Fibroblast of mammary gland (primary cell): ENCODE results near the gene CNKSR3.
A peak's percentile ranks its signal among the peaks of the same experiment; 100 is the strongest.

Source experiments
- DNase-seq: peaks from one replicate; pipeline ENCODE4 v3.0.0-alpha.2; 2010; ENCODE audit warnings: low read depth
- H3K4me3 ChIP-seq: 2 replicates; pipeline ENCODE4 v1.5.1; 2011; ENCODE audit warnings: low read depth, mild to moderate bottlenecking, low read length, moderate library complexity; ENCODE audit not compliant: control insufficient read depth
- CTCF ChIP-seq: conservative IDR thresholded peaks from 2 replicates; pipeline ENCODE4 v1.5.1; 2011; ENCODE audit warnings: low read depth, low read length, inconsistent platforms; ENCODE audit not compliant: control insufficient read depth, insufficient read depth

Gene CNKSR3

DNA sequence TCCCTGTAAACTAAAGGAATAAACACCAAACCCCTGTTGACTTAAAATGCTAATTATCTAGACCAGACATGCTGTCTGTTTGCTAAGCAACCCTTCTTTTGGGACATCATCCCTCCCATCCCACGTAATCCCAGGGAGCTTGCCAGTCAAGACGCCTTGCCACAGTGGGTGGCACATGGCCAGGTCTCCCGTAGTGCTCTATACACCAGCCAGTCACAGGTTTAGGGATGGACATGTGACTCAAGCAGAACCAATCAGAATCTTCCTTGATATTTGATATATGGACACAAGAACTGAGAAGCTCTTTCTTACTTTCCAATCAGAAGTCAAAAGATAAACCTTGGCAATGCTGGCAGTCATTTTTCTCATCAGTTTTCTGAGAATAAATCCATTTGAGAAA, 60.0 kb downstream of the CNKSR3 start:
- TF ChIP-seq CTCF, result no peak
- DNase-seq, result no peak
- H3K4me3 ChIP-seq, result no peak overlapping the region

GRCh38 chr6:154448448-154449096, 61.9 kb downstream of the CNKSR3 start:
- peak; percentile 78 for DNase-seq
- TF ChIP-seq CTCF, result peak; percentile 27
- no peak overlapping the region for H3K4me3 ChIP-seq

- H3K4me3 ChIP-seq, result no peak overlapping the region
- peak; percentile 18 for DNase-seq
- no peak for TF ChIP-seq CTCF
Observed at GRCh38 chr6:154447954-154448353, 62.5 kb downstream of the CNKSR3 start.

GRCh38 chr6:154446984-154447383, 63.5 kb downstream of the CNKSR3 start:
- no peak for DNase-seq
- no peak for TF ChIP-seq CTCF
- no peak overlapping the region for H3K4me3 ChIP-seq

GRCh38 chr6:154445417-154445816, 65.1 kb downstream of the CNKSR3 start:
- no peak for TF ChIP-seq CTCF
- no peak for DNase-seq

GRCh38 chr6:154441995-154442310, 68.5 kb downstream of the CNKSR3 start:
- no peak for TF ChIP-seq CTCF
- H3K4me3 ChIP-seq, result no peak overlapping the region
- DNase-seq, result no peak

More at GRCh38 chr6:154445417-154445816, 65.1 kb downstream of the CNKSR3 start:
- H3K4me3 ChIP-seq, result no peak overlapping the region
